ENCODE results near the gene CARD19. TPM values are rescaled to one million over a fixed set of nuclear protein-coding genes. Genes with fewer than 3 reads are reported as not detected.

Gene CARD19
- total RNA-seq, 4 donors from 2014 or later = 49.6 to 82.4 (median 70.9) TPM

DNA sequence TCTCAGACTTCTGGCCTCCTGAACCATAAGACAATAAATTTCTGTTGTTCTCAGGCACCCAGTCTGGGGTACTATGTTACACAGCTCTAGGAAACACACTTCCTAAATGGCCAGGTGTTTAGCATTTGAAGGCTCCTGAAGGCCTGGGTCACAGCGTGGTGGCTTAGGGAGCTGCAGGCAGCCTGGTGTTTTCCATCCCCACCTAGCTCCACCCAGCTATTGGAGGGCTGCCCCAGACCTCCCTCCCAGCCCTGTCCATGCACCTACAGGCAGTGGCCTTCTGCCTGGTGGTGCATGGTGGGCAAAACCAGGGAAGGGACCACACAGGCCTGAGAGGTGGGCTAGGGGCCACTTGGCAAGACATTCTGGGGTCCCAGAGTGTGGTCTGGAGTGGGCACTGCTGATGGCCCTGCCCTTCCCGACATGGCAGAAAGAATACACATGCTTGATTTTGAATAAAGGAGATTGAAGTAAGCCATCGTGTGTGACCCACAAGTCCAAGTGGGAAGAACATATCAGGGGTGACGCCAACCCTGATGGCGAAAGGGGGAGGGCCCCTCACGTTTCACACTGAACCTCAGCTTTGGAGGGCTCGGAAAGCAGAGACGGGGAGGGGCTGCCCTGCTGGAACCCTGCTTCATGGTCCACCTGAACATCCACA is 38.8 kb upstream of the CARD19 start:
- Histone ChIP-seq H3K36me3 (no peaks in the 10 kb centered on the region), H3K9me3 (no peaks in the 10 kb centered on the region), H3K4me3 (no peak overlapping the region), H3K27ac (no peak overlapping the region), H3K4me1 (peaks cover 0 to 5% of the 10 kb centered on the region in 2 donors), H3K27me3 (peaks cover 5 to 11% (median 5%) of the 10 kb centered on the region in 3 donors)
- DNase-seq = no peak
- in situ Hi-C loops (cut with MboI; ENCODE audit: low sequenced_read_pairs in 4 of 4) = no loop called here
- TF ChIP-seq POLR2A (IDR thresholded peaks at IDR 0.05) = no peak
- TF ChIP-seq, protein P1, sequence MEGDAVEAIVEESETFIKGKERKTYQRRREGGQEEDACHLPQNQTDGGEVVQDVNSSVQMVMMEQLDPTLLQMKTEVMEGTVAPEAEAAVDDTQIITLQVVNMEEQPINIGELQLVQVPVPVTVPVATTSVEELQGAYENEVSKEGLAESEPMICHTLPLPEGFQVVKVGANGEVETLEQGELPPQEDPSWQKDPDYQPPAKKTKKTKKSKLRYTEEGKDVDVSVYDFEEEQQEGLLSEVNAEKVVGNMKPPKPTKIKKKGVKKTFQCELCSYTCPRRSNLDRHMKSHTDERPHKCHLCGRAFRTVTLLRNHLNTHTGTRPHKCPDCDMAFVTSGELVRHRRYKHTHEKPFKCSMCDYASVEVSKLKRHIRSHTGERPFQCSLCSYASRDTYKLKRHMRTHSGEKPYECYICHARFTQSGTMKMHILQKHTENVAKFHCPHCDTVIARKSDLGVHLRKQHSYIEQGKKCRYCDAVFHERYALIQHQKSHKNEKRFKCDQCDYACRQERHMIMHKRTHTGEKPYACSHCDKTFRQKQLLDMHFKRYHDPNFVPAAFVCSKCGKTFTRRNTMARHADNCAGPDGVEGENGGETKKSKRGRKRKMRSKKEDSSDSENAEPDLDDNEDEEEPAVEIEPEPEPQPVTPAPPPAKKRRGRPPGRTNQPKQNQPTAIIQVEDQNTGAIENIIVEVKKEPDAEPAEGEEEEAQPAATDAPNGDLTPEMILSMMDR (IDR thresholded peaks at IDR 0.05 in 4 of 5, conservative IDR thresholded peaks at IDR 0.05 in 1 of 5) = no peak
- ATAC-seq = no peak
- intact Hi-C loops (cut with DNase I; ENCODE audit: low total_unique reads) = no loop called here

DNA sequence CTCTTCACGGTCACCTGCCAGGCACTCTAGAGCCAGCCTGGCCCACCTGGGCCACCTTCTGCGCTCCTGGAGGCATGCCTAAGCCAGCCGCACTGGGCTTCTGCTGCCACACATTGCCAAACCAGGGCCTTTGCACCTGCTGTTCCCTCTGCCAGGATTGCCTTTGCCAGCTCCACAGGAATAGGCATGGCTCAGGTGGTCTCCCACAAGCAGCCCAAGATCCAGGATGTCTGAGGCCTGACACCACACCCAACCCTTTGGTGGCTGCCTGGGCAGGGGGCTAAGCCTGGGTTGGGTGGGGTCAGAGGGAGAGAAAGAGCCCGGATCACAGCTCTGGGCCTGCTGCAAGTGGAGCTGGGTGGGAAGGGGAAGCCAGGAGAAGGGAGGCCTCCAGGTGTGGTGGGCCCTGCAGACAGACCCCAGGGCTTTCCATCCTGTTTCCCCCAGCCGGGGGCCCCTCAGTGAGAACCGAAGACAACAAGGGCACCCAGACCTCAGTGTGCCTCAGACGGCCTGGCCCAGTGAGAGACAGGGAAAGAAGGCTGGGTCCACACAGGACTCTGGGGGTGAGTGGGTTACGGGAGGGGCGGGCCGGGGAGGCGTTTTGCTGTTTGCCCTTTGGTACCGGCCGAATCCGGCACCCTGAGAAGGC is 38.2 kb upstream of the CARD19 start:
- TF ChIP-seq, protein P1 (IDR thresholded peaks at IDR 0.05 in 4 of 5, conservative IDR thresholded peaks at IDR 0.05 in 1 of 5) = no peak
- no peak for TF ChIP-seq POLR2A (IDR thresholded peaks at IDR 0.05)
- no peaks in the 10 kb centered on the region for H3K36me3 ChIP-seq
- ATAC-seq (peak in 1 of 2 donors; percentile 3), DNase-seq (no peak)
- intact Hi-C loops (cut with DNase I; ENCODE audit: low total_unique reads) (no loop called here), in situ Hi-C loops (cut with MboI; ENCODE audit: low sequenced_read_pairs in 4 of 4) (no loop called here)
- peaks cover 5 to 11% (median 5%) of the 10 kb centered on the region in 3 donors for H3K27me3 ChIP-seq
- no peak overlapping the region for H3K27ac ChIP-seq
- H3K4me1 ChIP-seq = peaks cover 0 to 5% of the 10 kb centered on the region in 2 donors
- no peaks in the 10 kb centered on the region for H3K9me3 ChIP-seq
- peak overlapping the region in 2 of 4 donors; percentile 48 to 53 for H3K4me3 ChIP-seq

DNA sequence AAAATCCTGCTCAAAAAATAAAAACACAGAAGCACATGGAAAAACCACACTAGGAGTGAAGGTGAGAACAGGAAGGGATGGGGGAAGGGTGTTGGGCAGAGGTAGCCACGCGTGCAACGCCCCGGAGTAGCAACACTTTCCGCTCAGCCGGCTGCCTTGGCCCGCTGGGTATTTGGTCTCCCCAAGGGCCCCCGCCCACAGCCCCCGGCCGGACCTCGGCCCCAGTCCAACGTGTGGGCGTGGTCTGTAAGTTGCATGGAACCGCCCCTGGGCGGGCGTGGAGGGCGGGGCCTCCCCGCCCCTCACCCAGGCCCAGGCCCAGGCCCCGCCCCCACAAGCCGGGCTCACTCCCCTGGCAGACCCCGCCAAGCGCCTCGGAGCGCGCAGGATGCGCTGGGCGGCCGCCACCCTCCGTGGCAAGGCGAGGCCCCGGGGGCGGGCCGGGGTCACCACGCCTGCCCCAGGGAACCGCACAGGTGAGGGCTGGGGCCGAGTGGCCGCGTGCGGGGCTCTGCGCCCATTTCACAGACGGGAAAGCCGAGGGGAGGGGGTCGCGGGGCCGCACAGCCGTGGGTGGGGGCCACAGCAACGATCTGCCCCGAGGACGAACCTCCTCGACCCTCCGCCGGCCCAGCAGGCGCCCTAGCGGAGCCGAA is 37.5 kb upstream of the CARD19 start, which contains the start of gene SUSD3:
Gene SUSD3, plus strand, starts transcription at position 347 of the 656 bp plus-strand sequence. Its CDS starts 42 bp downstream, at position 389.
- Histone ChIP-seq H3K36me3 (no peaks in the 10 kb centered on the region), H3K9me3 (no peaks in the 10 kb centered on the region), H3K27me3 (peaks cover 5 to 11% (median 5%) of the 10 kb centered on the region in 3 donors), H3K27ac (no peak within 1 kb of the TSS), H3K4me3 (peak within 1 kb of the TSS; percentile 39 to 57 (median 50)), H3K4me1 (peaks cover 0 to 5% of the 10 kb centered on the region in 2 donors)
- no peak for TF ChIP-seq POLR2A (IDR thresholded peaks at IDR 0.05)
- TF ChIP-seq, protein P1 (IDR thresholded peaks at IDR 0.05 in 4 of 5, conservative IDR thresholded peaks at IDR 0.05 in 1 of 5) = no peak
- ATAC-seq (peak in 1 of 2 donors; percentile 14), DNase-seq (no peak)
- intact Hi-C loops (cut with DNase I; ENCODE audit: low total_unique reads) (no loop called here), in situ Hi-C loops (cut with MboI; ENCODE audit: low sequenced_read_pairs in 4 of 4) (no loop called here)

DNA sequence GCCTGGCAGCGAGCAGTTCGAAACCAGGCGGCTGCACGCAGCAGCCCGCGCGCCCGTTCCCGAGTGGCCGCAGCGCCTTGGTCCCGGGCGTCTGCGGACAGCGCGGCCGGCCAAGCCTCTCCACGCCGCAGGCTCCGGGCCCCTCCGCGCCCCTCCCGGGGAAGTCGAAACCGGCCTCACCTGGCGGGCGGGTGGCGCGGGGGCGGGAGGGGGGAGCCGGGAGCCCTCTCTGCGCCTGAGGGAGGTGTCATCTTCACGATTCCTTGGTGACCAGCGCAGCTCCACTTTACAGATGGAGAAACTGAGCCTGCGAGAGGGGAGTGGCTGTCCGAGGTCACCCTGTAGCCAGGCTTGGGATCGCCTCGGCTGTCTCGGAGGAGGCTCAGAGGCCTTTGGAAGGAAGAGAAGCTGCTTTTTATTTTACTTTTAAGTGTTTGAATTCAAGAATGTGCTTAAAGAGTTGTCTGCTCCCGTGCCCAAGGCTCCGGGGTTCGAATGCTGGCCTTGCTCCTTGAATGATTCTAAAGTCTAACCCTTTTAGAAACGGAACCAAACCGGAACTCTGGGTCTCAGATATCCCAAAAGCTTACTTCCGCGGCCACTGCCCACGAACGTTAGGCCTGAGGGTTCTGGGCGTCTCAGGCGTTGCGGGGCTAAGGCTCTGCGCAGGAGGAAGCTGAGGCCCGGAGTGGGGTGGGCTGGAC is 36.9 kb upstream of the CARD19 start:
- DNase-seq = no peak
- H3K4me3 ChIP-seq = peak overlapping the region; percentile 39 to 57 (median 50)
- ATAC-seq = no peak
- in situ Hi-C loops (cut with MboI; ENCODE audit: low sequenced_read_pairs in 4 of 4) = no loop called here
- H3K27ac ChIP-seq = no peak overlapping the region
- intact Hi-C loops (cut with DNase I; ENCODE audit: low total_unique reads) = no loop called here
- peaks cover 0 to 5% of the 10 kb centered on the region in 2 donors for H3K4me1 ChIP-seq
- H3K27me3 ChIP-seq = peaks cover 5 to 11% (median 5%) of the 10 kb centered on the region in 3 donors
- H3K36me3 ChIP-seq = no peaks in the 10 kb centered on the region
- H3K9me3 ChIP-seq = no peaks in the 10 kb centered on the region
- TF ChIP-seq, protein P1 (IDR thresholded peaks at IDR 0.05 in 4 of 5, conservative IDR thresholded peaks at IDR 0.05 in 1 of 5) = no peak
- no peak for TF ChIP-seq POLR2A (IDR thresholded peaks at IDR 0.05)

All from gastrocnemius medialis (tissue), 4 donors.